GM19468 (cell line): Measurements from ENCODE around the gene FAM107B.
A peak's percentile ranks its signal among the peaks of the same experiment; 100 is the strongest.
"Not testable (repeated sequence)": the region's sequence is repeated elsewhere in the genome, so short reads cannot be mapped to it uniquely, and the experiment has no call there.

Source experiments
- ATAC-seq: cut with Tn5 transposase; IDR thresholded peaks from one replicate; pipeline ENCODE4 v1.9.1; 2021; ENCODE audit warnings: mild to moderate bottlenecking, moderate library complexity, moderate number of reproducible peaks; ENCODE audit not compliant: unreplicated experiment; ENCODE audit errors: extremely low read depth

Gene FAM107B

DNA sequence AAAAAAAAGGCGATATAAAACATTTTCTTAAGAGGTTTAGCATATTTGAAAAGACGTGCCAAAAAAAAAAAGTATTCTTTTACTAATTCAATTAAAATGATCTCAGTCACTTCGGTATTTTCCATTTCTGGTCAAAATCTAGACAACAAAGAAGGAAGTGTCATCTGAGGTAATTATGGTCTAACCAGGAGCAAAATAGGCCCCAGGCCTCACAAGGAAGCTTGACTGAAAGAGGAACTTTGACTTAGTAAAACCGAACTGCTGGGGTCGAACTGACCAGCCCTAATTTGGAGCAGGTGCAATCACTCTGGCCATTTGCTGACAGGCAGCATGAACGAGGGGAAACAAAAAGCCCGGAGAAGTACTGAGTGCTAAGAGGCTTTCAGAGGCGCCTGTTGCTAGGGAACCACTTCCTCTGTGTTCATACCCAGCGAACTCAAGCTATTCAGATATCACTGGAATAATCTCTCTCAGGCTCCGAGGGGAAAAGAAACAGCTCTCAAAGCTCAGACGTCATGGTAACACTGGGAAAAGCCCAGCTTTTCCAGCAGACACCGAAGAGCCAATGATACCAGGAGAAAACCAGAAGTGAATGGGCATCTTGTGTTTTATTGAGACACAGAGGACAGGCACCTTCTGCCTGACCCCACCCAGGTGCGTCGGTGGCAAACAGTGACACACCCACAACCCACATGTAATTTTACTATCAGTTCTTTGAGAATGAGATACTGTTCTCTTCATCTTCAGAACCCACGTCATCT is 126.5 kb downstream of the FAM107B start:
- peak; percentile 94 for ATAC-seq

DNA sequence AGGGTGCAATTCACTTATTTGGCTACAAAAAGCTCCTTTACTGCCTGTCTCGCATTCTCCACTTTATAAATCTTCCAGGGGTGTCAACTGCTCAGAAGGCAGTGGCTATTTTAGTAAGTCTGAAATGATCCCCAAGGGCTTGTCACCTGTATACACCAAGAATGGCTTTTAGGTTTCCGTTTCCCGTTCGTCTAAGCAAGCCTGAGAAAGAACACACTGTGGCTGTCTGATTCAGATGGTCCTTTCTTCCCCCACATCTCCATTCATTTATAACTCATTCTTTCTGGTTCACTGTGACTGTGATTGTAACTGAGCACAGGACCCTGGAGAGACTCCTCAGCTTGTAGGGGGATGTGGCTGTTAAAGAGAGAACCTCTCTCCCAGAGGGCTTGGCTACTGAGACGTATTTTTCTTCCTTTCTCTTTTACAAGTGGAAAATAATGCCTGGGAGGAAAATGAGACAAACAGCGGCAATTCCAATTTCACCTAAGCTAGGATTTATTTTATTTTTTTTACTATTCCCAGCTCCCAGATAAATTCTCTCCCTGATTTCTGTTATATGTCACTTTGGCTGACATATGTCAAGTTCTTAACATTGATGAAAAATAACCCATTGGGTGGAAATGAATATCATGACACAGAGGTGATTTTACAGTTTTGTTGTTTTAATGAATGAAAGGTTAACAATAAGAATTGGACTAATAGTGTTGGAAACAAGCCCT is 129.3 kb downstream of the FAM107B start:
- ATAC-seq, result no peak

GRCh38 chr10:14639637-14640036 is 135.1 kb downstream of the FAM107B start:
- no peak for ATAC-seq

- ATAC-seq, result no peak
Observed at GRCh38 chr10:14635043-14635710, 139.5 kb downstream of the FAM107B start.

GRCh38 chr10:14634572-14634971 is 140.1 kb downstream of the FAM107B start:
- not testable (repeated sequence) for ATAC-seq

DNA sequence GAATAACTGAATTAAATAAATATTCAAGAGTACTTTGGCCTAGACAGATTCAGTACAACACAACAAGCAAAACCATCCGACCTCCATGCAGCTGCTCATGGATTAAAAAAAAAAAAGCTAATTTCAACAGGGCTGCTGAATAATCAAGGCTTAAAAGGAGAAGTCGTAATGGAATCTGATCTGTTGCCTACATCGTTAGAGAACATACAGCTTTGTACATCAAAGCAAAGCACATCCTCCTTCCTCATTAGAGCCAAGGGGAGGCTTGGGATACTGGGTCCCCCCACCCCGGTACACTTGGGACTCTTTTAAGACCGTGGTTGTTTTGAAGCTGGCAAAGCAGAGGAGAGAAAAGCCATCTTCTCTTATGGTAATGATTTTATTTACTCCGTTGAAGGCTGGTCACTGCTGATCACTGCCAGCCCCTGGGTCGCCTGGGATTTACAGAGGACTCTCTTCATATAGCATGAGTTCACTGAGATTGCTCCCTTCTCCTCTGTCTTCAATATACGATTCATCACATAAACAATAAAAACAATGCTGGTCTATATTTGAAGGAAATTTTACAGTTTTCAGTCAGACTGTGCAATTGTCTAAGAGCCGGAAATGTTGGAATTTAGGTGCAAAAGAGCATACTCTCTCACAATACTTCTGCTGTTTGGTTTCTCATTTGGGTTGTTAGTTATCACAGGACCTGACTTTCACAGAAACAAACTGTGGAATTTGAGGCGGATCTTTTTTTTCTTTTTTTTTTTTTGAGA is 148.8 kb downstream of the FAM107B start:
- no peak for ATAC-seq

- ATAC-seq, result no peak
Observed at GRCh38 chr10:14625192-14625631, 149.5 kb downstream of the FAM107B start.

GRCh38 chr10:14624600-14624999 is 150.1 kb downstream of the FAM107B start:
- ATAC-seq, result no peak

DNA sequence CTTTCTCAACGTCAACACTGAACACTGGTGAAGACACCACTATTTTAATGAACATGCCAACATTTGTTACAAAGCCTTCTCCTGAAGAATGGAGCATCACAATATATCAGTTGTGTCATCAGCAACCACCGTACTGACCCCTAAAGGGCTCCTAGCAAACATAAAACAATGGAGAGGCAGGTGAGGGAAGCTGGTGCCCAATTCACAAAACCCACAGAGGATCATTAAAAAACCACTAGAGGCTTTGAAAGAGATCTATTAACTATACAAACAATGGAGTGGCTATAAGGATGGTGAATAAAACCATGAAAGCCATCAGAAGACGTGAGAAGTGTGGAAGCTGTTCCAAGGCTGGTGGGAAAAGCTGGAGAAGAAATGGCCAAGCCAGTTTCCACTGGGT is 150.8 kb downstream of the FAM107B start:
- ATAC-seq, result no peak

DNA sequence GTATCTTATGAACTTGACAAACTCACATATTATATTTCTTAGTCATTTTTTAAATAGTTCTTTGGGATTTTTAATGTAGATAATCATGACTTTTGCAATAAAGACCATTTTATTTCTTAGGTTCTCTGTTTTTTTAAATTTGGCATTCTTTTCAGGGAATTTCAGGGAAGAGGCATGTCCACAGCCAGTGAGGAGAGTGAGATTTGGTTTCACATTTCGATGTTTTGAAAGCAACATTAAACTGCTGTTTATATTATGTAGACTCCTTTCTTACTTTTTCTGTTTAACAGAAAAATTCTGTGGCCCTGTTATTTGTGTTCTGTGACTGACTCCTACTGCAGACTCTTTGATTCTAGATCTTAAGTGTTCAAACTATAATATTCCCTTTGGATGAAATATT is 153.7 kb downstream of the FAM107B start:
- ATAC-seq, result no peak

GRCh38 chr10:14618674-14619073 is 156.0 kb downstream of the FAM107B start:
- no peak for ATAC-seq

DNA sequence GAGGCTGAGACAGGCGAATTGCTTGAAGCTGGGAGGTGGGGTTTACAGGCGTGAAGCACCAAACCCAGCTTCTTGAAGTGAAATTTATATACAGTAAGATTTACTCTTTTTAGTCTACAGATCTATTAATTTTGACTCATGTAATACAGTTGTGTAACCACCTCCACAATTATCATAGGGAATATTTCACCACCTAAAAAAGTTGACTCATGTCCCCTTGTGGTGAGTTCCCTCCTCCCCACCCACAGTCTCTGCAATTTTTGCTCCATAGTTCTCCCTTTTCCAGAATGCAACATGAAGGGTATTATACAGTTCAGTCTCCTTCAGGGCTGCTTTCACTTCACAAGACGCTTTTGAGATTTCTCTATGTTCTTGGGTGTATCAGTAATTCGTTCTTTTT is 156.8 kb downstream of the FAM107B start:
- ATAC-seq, result no peak

DNA sequence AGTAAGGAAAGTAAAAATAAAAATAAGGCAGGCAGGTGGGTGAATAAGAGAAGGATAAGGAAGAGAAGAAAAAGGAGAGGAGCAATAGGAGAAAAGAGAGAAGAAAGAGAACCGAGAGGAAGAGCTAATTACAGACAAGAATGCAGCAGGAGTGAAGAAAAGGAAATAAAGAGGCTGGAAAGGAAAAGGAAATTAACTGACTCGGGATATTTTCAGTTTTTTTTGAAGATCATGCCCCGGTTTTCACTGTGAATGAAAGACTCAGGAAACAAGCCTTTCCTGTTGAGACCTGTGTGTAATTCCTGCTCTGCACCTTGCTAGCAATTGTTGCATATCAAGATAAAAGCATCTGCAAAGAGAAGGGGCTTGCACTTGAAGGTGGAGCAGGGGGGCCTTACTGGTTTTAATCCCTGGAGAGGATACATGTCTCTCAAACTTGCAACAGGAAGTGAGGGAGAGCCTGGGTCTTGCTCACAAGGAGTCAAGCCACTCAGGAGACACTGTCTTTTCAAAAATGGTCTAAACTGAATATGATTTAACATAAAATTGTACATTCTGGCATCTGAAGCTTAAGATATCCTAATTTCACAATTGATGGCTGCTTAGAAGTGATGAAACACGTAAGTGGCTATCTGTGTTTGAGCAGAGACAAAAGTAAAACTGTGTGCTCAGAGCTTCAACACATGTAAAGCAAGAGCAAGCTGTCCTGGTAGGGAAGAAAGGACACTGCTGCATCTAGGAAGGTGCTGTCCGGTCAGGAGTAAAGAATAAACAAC is 157.6 kb downstream of the FAM107B start:
- no peak for ATAC-seq

DNA sequence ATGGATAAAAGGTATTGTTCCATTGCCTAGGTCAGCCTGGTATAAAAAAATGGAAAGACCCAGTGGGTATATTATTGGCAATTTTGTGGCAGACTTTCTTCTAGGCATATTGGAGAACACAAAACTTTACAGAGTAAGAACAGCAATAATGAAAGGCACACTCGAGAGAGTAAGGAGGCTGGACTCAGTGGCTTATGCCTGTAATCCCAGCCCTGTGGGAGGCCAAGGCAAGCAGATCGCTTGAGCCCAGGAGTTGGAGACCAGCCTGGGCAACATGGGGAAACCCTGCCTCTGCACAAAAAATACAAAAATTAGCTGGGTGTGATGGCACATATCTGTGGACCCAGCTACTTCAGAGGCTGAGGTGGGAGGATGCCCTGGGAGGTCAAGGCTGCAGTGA is 158.2 kb downstream of the FAM107B start:
- no peak for ATAC-seq

GRCh38 chr10:14613588-14613920 is 161.1 kb downstream of the FAM107B start:
- ATAC-seq, result no peak

GRCh38 chr10:14612873-14613587 is 161.7 kb downstream of the FAM107B start:
- no peak for ATAC-seq

DNA sequence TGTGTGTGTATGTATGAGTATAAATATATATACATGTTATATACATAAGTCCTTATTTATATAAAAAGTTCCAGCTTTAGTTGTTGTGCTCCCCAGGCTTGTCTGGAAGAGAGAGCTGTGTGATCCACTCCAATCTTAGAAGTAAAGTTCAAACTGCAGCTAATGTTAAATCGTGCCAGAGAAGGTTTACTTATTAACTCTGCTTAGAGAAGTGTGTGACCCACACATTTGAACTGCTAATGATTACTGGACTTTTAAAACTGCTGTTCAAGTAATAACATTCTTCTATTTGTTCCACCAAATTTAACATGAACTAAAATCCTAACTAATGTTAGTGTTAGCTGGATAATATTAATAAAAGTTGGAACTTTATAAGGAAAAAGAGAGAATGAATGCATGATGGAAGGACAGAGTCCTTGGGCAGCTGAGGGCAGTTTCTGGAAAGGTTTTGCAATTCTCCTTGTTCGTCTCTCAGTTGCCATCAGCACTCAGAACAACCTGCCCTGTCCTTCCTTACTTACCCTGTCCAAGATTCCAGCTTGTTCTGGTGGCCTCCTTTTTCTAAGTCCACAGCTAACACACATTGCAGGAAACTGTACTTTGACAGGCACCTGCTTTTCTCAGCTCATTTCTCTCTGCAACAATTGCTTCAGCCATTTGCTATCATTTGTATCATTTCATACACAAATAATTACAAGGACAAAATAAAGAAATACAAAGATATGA is 162.6 kb downstream of the FAM107B start:
- ATAC-seq, result no peak

GRCh38 chr10:14609178-14609577 is 165.5 kb downstream of the FAM107B start:
- ATAC-seq, result no peak
